ENCODE results near the gene TEKT3.

The TEKT3 gene

GRCh38 chr17:15361592-15361991 is 20.2 kb upstream of the TEKT3 start:
- H3K9me3 ChIP-seq (ENCODE audit: severe bottlenecking) = peaks cover 2% of the 10 kb centered on the region
- no peak overlapping the region for H3K27ac ChIP-seq
- no peak for TF ChIP-seq CTCF (IDR thresholded peaks at IDR 0.05; ENCODE audit: low read depth, low read length)
- no peak for DNase-seq
- H3K27me3 ChIP-seq (ENCODE audit: insufficient read depth, low read depth, severe bottlenecking) = peaks cover 2% of the 10 kb centered on the region
- no peaks in the 10 kb centered on the region for H3K36me3 ChIP-seq
- H3K4me3 ChIP-seq (ENCODE audit: low read depth, low read length) = no peak overlapping the region

- Histone ChIP-seq H3K9me3 (ENCODE audit: severe bottlenecking) (no peaks in the 10 kb centered on the region), H3K27me3 (ENCODE audit: insufficient read depth, low read depth, severe bottlenecking) (peaks cover 2% of the 10 kb centered on the region), H3K36me3 (no peaks in the 10 kb centered on the region), H3K27ac (no peak overlapping the region), H3K4me3 (ENCODE audit: low read depth, low read length) (no peak overlapping the region)
- TF ChIP-seq CTCF (IDR thresholded peaks at IDR 0.05; ENCODE audit: low read depth, low read length) = no peak
- DNase-seq = no peak
Observed at GRCh38 chr17:15361151-15361550, 19.8 kb upstream of the TEKT3 start.

DNA sequence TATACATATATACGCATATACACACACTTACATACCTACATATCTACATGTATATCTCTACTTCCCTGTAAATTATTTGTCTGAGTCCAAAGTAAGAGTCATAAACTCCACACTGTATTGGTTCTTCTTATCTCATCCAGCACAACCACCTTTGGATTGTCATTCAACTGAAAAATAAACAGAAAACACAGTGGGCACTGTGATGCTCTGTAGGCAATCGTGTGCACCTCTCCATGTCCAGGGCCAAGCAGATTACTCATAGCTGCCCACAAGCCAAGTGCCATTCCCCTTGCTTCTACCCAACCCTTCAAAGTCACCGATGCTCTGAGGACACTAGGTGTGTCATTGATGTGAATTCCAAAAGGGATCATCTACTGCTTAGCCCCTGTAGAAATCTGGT is 12.9 kb upstream of the TEKT3 start:
- no peak for TF ChIP-seq CTCF (IDR thresholded peaks at IDR 0.05; ENCODE audit: low read depth, low read length)
- Histone ChIP-seq H3K4me3 (ENCODE audit: low read depth, low read length) (no peak overlapping the region), H3K36me3 (no peaks in the 10 kb centered on the region), H3K9me3 (ENCODE audit: severe bottlenecking) (no peaks in the 10 kb centered on the region), H3K27me3 (ENCODE audit: insufficient read depth, low read depth, severe bottlenecking) (peaks cover 3% of the 10 kb centered on the region), H3K27ac (no peak overlapping the region)
- no peak for DNase-seq

GRCh38 chr17:15351925-15352324 is 10.5 kb upstream of the TEKT3 start:
- no peak overlapping the region for H3K4me3 ChIP-seq (ENCODE audit: low read depth, low read length)
- H3K27me3 ChIP-seq (ENCODE audit: insufficient read depth, low read depth, severe bottlenecking) = peaks cover 7% of the 10 kb centered on the region
- H3K9me3 ChIP-seq (ENCODE audit: severe bottlenecking) = no peaks in the 10 kb centered on the region
- no peak for DNase-seq
- no peaks in the 10 kb centered on the region for H3K36me3 ChIP-seq
- no peak for TF ChIP-seq CTCF (IDR thresholded peaks at IDR 0.05; ENCODE audit: low read depth, low read length)
- no peak overlapping the region for H3K27ac ChIP-seq

- no peak overlapping the region for H3K27ac ChIP-seq
- no peaks in the 10 kb centered on the region for H3K36me3 ChIP-seq
- H3K27me3 ChIP-seq (ENCODE audit: insufficient read depth, low read depth, severe bottlenecking) = peaks cover 12% of the 10 kb centered on the region
- no peak for TF ChIP-seq CTCF (IDR thresholded peaks at IDR 0.05; ENCODE audit: low read depth, low read length)
- no peak for DNase-seq
- H3K4me3 ChIP-seq (ENCODE audit: low read depth, low read length) = no peak overlapping the region
- H3K9me3 ChIP-seq (ENCODE audit: severe bottlenecking) = no peaks in the 10 kb centered on the region
Observed at GRCh38 chr17:15351478-15351840, 10.1 kb upstream of the TEKT3 start.

DNA sequence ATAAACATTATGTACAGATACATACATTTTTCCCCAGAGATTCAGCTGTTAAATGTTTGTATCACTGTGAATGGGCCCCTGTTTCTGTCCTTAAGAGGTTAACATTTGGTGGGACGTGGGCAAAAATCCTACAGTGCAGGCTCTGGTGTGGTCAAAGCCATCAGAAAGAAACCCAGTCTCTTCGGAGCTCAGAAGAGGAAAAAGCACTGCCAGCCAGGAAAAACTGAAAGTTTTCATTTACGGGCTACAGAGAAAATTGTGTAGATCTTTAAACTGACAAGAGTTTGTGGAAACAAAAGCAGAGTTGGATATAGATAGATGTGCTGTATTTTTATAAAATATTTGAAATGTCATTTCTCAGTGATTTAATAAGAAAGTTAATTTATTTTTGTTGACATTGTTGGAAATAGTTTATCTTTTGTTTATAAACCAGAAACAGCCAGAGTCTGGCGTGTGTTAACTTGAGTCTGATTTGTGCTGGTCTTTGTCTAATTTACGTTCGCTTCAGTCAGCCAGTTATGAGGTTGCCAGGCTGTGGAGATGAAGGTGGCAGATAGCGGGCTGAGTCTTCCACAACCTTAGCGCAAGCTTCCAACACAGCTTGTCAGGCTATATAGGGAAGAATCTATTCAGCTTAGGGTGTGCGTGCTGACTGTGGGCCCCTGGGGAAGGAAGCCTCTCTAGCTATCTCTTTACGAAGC is 9.5 kb upstream of the TEKT3 start:
- Histone ChIP-seq H3K9me3 (ENCODE audit: severe bottlenecking) (no peaks in the 10 kb centered on the region), H3K27ac (no peak overlapping the region), H3K4me3 (ENCODE audit: low read depth, low read length) (no peak overlapping the region), H3K27me3 (ENCODE audit: insufficient read depth, low read depth, severe bottlenecking) (peaks cover 12% of the 10 kb centered on the region), H3K36me3 (no peaks in the 10 kb centered on the region)
- no peak for DNase-seq
- TF ChIP-seq CTCF (IDR thresholded peaks at IDR 0.05; ENCODE audit: low read depth, low read length) = no peak

All from WERI-Rb-1 (cell line).